Thoracic aorta (tissue), 2 donors: ENCODE data around the gene MAB21L1. TPM values are rescaled to one million over a fixed set of nuclear protein-coding genes. Genes with fewer than 3 reads are reported as not detected.

Experiments used
- ATAC-seq: fragments of 150-250 bp; one replicate; pipeline ENCODE4 v1.8.0; 2017; ENCODE audit warnings: low read depth; ENCODE audit not compliant: insufficient number of reproducible peaks, low FRiP score
- DNase-seq: peaks from one replicate; pipeline ENCODE4 v3.0.0-alpha.2; 2020; ENCODE audit warnings: low spot score
- H3K27ac ChIP-seq, 2 donors: fragments of 200-600 bp; sonication (generic); 1 replicate in 1 of 2; 2 replicates in 1 of 2; pipeline ENCODE4 v1.5.1; 2016; ENCODE audit warnings: mild to moderate bottlenecking in 2 of 2, moderate library complexity in 2 of 2
- H3K27me3 ChIP-seq: fragments of 200-600 bp; sonication (generic); replicated peaks from 2 replicates; pipeline ENCODE4 v1.6.0; 2016; ENCODE audit warnings: mild to moderate bottlenecking; ENCODE audit not compliant: insufficient read depth
- H3K36me3 ChIP-seq: fragments of 200-600 bp; sonication (generic); one replicate; pipeline ENCODE4 v1.5.1; 2016
- H3K4me1 ChIP-seq, 2 donors: fragments of 200-600 bp; sonication (generic); 1 replicate in 1 of 2; 2 replicates in 1 of 2; pipeline versions ENCODE4 v1.5.1 to v1.6.0; 2016; ENCODE audit warnings: low read depth in 2 of 2, mild to moderate bottlenecking in 1 of 2; ENCODE audit not compliant: control insufficient read depth in 1 of 2
- H3K4me3 ChIP-seq: fragments of 200-600 bp; sonication (generic); 2 replicates; pipeline ENCODE4 v1.5.1; 2016; ENCODE audit warnings: mild to moderate bottlenecking
- H3K9me3 ChIP-seq: fragments of 200-600 bp; sonication (generic); 2 replicates; pipeline ENCODE4 v1.5.1; 2016
- total RNA-seq, 2 donors: library from RNA; depleted of rRNA; stranded (reverse); fragments of >200 nt; gene quantifications; one replicate each; pipeline versions ENCODE4 v1.1.0 to v1.2.3, GENCODE V29; 2016
- TF ChIP-seq, protein P1 (sequence below): fragments of 200-600 bp; sonication (generic); IDR thresholded peaks from one replicate; pipeline ENCODE4 v1.5.1; 2019; ENCODE audit warnings: antibody characterized with exemption

MAB21L1 gene
- total RNA-seq = 1 to 10 TPM in 1 of 2 donors, under 1 TPM in 1; 0.63 to 1.1 TPM

DNA sequence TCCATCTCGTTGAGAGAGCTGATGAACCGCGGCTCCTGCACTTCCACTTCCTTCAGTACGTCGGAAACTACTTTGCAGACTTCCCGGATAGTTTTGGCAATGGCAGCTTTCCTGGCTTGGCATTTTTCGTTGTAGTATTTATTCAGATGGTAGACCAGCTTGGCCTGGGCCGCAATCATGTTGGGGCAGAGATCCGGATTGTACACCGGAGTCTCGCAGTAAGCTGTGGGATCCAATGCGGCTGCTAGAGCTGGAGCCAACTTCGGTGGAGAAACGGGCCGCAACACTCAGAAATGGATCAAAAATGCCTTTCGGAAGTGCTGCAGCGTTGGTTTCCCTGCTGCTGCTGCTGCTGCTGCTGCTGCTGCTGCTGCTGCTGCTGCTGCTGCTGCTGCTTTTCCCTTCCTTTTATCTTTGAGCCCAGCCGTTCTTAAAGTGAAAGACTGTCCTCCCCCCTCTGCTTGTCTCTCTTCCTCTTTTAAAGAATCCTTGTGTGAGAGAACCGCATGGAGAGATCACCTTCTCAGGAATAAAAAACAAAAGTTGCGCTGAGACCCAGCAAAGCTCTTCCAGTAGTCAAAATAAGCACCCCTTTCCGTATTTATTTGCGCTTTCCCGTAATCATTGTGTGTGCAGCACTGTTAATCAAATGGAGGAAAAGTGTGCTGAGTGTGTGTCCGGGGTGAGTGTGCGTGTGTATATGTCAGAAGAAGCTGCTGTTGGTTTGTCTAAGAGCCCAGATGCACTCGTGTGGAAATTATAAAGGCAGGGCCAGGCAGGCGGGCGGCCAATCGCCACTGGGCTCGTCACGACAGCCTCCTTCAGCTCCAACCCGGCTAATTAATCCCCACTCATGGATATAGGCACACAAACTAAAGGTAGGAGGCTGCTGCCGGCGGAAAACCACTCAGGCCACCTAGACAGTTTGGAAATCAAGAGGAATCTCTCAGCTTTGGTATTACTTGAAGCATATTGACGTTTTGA lies at the start of gene MAB21L1:
MAB21L1 (minus strand) TSS at position 730 of the 984 bp plus-strand sequence; CDS start at position 179, 551 bp downstream.
- TF ChIP-seq, protein P1, sequence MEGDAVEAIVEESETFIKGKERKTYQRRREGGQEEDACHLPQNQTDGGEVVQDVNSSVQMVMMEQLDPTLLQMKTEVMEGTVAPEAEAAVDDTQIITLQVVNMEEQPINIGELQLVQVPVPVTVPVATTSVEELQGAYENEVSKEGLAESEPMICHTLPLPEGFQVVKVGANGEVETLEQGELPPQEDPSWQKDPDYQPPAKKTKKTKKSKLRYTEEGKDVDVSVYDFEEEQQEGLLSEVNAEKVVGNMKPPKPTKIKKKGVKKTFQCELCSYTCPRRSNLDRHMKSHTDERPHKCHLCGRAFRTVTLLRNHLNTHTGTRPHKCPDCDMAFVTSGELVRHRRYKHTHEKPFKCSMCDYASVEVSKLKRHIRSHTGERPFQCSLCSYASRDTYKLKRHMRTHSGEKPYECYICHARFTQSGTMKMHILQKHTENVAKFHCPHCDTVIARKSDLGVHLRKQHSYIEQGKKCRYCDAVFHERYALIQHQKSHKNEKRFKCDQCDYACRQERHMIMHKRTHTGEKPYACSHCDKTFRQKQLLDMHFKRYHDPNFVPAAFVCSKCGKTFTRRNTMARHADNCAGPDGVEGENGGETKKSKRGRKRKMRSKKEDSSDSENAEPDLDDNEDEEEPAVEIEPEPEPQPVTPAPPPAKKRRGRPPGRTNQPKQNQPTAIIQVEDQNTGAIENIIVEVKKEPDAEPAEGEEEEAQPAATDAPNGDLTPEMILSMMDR = no peak
- Histone ChIP-seq H3K4me1 (no peaks in the 10 kb centered on the region), H3K36me3 (no peaks in the 10 kb centered on the region), H3K9me3 (no peaks in the 10 kb centered on the region), H3K27ac (no peak within 1 kb of the TSS), H3K4me3 (peak within 1 kb of the TSS; percentile 66), H3K27me3 (peaks cover 3% of the 10 kb centered on the region)
- DNase-seq (no peak), ATAC-seq (no peak)

DNA sequence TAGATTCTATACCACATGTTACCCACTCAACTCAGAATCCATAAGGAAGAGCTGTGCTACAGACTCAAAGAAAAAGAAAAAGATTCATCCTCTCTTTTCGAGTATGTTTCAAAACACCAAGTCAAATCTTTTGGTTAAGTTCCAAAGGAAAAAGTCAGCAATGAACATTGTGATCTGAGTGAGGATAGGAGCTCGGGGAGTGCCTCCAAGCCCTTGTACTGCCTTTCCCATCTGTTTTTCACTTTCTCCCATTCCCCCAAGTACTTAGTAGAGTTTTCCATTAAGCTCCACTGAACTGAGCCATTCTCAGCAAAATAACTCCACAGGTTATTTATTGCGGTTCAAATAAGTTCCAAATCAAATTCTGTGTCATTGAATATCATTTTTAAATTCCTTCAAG lies 47.7 kb upstream of the MAB21L1 start:
- no peaks in the 10 kb centered on the region for H3K36me3 ChIP-seq
- H3K27me3 ChIP-seq = no peaks in the 10 kb centered on the region
- TF ChIP-seq, protein P1 = no peak
- DNase-seq (no peak), ATAC-seq (no peak)
- H3K4me1 ChIP-seq = no peaks in the 10 kb centered on the region
- H3K9me3 ChIP-seq = no peaks in the 10 kb centered on the region
- no peak overlapping the region for H3K4me3 ChIP-seq
- no peak overlapping the region for H3K27ac ChIP-seq

DNA sequence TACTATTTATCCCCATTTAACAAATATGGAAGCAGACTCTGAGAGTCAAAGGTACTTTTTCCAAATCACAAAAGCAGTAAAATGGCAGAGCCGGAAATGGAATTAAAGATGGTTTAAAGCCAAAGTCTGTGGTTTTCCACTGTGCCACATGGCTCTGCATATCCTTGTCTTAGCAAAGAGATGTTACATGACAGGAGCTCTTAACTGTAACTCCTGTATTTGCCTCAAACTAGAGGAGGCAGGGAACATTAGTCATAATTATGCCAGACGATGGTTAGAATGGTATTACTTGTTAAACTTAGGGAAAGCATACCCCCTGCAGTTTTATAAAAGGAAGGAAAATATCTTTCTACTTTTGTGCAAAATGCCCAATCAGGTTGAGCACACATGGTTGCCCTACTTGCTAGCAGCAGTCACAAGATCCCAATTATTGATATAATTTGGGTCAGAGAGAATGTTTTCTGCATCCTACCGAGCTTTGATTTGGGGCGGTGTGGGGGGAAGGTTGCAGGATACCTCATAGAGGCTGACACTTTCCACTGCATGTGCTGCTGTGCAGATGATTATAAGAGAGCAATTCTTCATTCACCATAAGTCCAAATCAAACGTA lies 42.0 kb upstream of the MAB21L1 start:
- ATAC-seq (no peak), DNase-seq (no peak)
- Histone ChIP-seq H3K9me3 (no peaks in the 10 kb centered on the region), H3K4me1 (no peaks in the 10 kb centered on the region), H3K27ac (no peak overlapping the region), H3K27me3 (no peaks in the 10 kb centered on the region), H3K36me3 (no peaks in the 10 kb centered on the region), H3K4me3 (no peak overlapping the region)
- TF ChIP-seq, protein P1 = no peak

DNA sequence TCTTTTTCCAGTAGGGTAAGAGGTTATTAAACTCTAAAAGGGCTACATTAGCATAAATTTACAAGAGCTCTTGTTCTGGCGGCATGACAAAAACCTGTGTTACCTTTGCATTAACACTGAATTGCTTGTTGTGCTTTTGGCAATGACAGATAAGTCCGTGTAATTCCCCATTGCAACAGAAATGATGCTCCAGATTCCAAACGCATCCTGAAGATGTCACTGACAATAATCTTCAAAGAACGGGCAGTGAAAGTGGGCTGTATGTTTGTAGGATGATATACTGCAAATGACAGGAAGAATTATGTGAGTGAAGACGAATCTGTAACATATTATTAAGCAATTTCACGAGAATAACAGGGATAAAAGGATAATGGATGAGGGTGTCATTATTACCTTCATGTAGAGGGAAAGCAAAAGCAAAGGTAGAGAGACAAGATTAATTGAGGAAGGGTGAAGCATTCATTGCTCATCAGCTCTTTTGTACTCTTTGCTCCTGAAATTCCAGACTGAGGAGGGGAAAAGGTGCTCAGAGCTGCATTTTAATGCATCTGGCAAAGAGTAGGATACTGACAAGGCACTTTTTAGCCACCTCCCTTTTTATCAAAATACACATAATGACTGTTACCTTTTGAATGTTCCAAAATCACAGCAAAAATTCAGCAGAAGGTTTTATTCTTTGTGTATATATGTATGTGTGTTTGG lies 38.5 kb upstream of the MAB21L1 start:
- DNase-seq (no peak), ATAC-seq (no peak)
- no peaks in the 10 kb centered on the region for H3K27me3 ChIP-seq
- H3K9me3 ChIP-seq = no peaks in the 10 kb centered on the region
- peaks cover 0 to 7% of the 10 kb centered on the region in 2 donors for H3K4me1 ChIP-seq
- TF ChIP-seq, protein P1 = no peak
- H3K36me3 ChIP-seq = no peaks in the 10 kb centered on the region
- no peak overlapping the region for H3K27ac ChIP-seq
- no peak overlapping the region for H3K4me3 ChIP-seq

DNA sequence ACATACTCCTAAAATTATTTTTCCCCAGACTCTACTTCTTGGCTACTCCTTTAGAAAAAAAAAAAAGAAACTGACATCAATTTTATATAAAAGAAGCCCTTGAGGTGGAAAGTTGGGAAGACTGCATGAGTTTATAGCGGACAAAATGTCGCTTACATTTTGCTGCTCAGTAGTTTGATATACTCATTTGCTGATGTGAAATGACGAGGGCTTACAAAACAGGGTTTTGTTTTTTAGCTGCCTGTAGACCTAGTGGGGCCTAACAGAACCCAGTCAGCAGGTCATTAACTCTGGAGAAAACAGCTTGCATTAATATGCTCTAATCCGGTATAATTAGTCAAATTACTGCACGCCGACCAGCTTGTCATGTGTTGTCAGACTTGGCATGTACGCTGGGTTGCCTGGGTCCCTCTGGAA lies 37.6 kb upstream of the MAB21L1 start:
- Histone ChIP-seq H3K4me1 (peaks cover 0 to 7% of the 10 kb centered on the region in 2 donors), H3K27me3 (no peaks in the 10 kb centered on the region), H3K4me3 (no peak overlapping the region), H3K9me3 (no peaks in the 10 kb centered on the region), H3K27ac (no peak overlapping the region), H3K36me3 (no peaks in the 10 kb centered on the region)
- TF ChIP-seq, protein P1 = no peak
- no peak for DNase-seq
- no peak for ATAC-seq
